B cell (primary cell): ENCODE results near the gene ZC3H18. TPM values are rescaled to one million over a fixed set of nuclear protein-coding genes. Genes with fewer than 3 reads are reported as not detected.

Experiments
- ATAC-seq: fragments of 200-7000 bp; cut with Tn5 transposase; one replicate; pipeline ENCODE4 v1.10.0; 2021; ENCODE audit warnings: low read depth, mild to moderate bottlenecking, moderate number of reproducible peaks, moderate library complexity
- CTCF ChIA-PET: fragments of 350-600 bp; sonication (Branson Sonifier 250); formaldehyde crosslinking; loops from one replicate; lab custom pipeline; 2021; ENCODE audit warnings: antibody characterized with exemption, inconsistent platforms; lab: Charles Lee
- POLR2A ChIA-PET: fragments of 350-600 bp; sonication (Branson Sonifier 250); formaldehyde crosslinking; loops from one replicate; lab custom pipeline; 2021; ENCODE audit warnings: antibody characterized with exemption; lab: Charles Lee
- DNase-seq: peaks from one replicate; pipeline ENCODE4 v3.0.0; 2013
- H2AFZ ChIP-seq: 2 replicates; pipeline ENCODE4 v1.6.1; 2012; ENCODE audit warnings: mild to moderate bottlenecking, low read depth, low read length; ENCODE audit not compliant: insufficient read depth, poor library complexity, severe bottlenecking
- H3K27ac ChIP-seq, 2 donors: 1 replicate in 1 of 2; 2 replicates in 1 of 2; pipeline ENCODE4 v1.5.1; 2012 to 2013; ENCODE audit warnings: low read length in 2 of 2, mild to moderate bottlenecking in 2 of 2, moderate library complexity in 1 of 2
- H3K27me3 ChIP-seq, 4 experiments: fragments of 200-600 bp in 1 of 4; sonication (generic) in 1 of 4; replicated peaks in 1 of 4; 1 replicate in 2 of 4; 2 replicates in 2 of 4; pipeline versions ENCODE4 v1.6.1 to v1.7.0; 2013 to 2016; ENCODE audit warnings: low read length in 3 of 4, mild to moderate bottlenecking in 2 of 4, mixed read lengths in 1 of 4, moderate library complexity in 1 of 4; ENCODE audit not compliant: insufficient read depth in 4 of 4, control insufficient read depth in 3 of 4; ENCODE audit errors: control extremely low read depth in 1 of 4
- H3K36me3 ChIP-seq, 2 experiments: replicated peaks in 1 of 2; 1 replicate in 1 of 2; 2 replicates in 1 of 2; pipeline versions ENCODE4 v1.6.1 to v1.7.1; 2013; ENCODE audit warnings: low read length in 1 of 2; ENCODE audit not compliant: insufficient read depth in 2 of 2, control insufficient read depth in 1 of 2; ENCODE audit errors: control extremely low read depth in 1 of 2, extremely low read depth in 1 of 2
- H3K4me1 ChIP-seq, 2 donors: fragments of 200-600 bp in 1 of 2; sonication (generic) in 1 of 2; 1 replicate in 1 of 2; 2 replicates in 1 of 2; pipeline versions ENCODE4 v1.5.1 to v1.6.1; 2013 to 2017; ENCODE audit warnings: low read length in 2 of 2; ENCODE audit not compliant: control insufficient read depth in 2 of 2, insufficient read depth in 2 of 2
- H3K4me2 ChIP-seq: replicated peaks from 2 replicates; pipeline ENCODE3; 2012; ENCODE audit warnings: mild to moderate bottlenecking, low read depth, low read length; ENCODE audit not compliant: poor library complexity, severe bottlenecking
- H3K4me3 ChIP-seq, 5 experiments: fragments of 200-600 bp in 1 of 5; sonication (generic) in 1 of 5; 1 replicate in 3 of 5; 2 replicates in 2 of 5; pipeline versions ENCODE4 v1.5.1 to v1.7.0; 2011 to 2016; ENCODE audit warnings: low read length in 4 of 5, mild to moderate bottlenecking in 4 of 5, low read depth in 2 of 5, control low read depth in 1 of 5, moderate library complexity in 1 of 5; ENCODE audit not compliant: insufficient read depth in 1 of 5; ENCODE audit errors: control extremely low read depth in 1 of 5, extremely low read depth in 1 of 5
- H3K79me2 ChIP-seq: fragments of 200-600 bp; sonication (generic); one replicate; pipeline ENCODE4 v1.6.0; 2016; ENCODE audit warnings: low read length; ENCODE audit not compliant: control insufficient read depth, insufficient read depth
- H3K9ac ChIP-seq: fragments of 200-600 bp; sonication (generic); 2 replicates; pipeline ENCODE4 v1.6.1; 2017; ENCODE audit warnings: mild to moderate bottlenecking, low read length, moderate library complexity
- H3K9me3 ChIP-seq, 3 donors: one replicate each; pipeline versions ENCODE4 v1.6.1 to v1.7.1; 2013; ENCODE audit warnings: low read length in 2 of 3; ENCODE audit not compliant: control insufficient read depth in 2 of 3, insufficient read depth in 1 of 3; ENCODE audit errors: control extremely low read depth in 1 of 3
- H4K20me1 ChIP-seq: 2 replicates; pipeline ENCODE4 v1.6.0; 2012; ENCODE audit warnings: mild to moderate bottlenecking, low read length; ENCODE audit not compliant: insufficient read depth, control insufficient read depth, poor library complexity, severe bottlenecking
- H3K27ac Mint-ChIP-seq: one replicate; pipeline ENCODE4 v1.8.0; 2021; ENCODE audit warnings: mixed read lengths
- H3K27me3 Mint-ChIP-seq: one replicate; pipeline ENCODE4 v1.8.0; 2021; ENCODE audit warnings: mixed read lengths
- H3K4me1 Mint-ChIP-seq: one replicate; pipeline ENCODE4 v1.8.0; 2021; ENCODE audit warnings: mixed read lengths
- H3K4me3 Mint-ChIP-seq: one replicate; pipeline ENCODE4 v1.8.0; 2021; ENCODE audit warnings: mixed read lengths
- H3K9me3 Mint-ChIP-seq: one replicate; pipeline ENCODE4 v1.8.0; 2022; ENCODE audit warnings: mixed read lengths; ENCODE audit not compliant: insufficient read depth
- CTCF ChIP-seq: fragments of 200-600 bp; IDR thresholded peaks from one replicate; pipeline ENCODE4 v1.8.0; 2022; ENCODE audit warnings: antibody characterized with exemption, mild to moderate bottlenecking
- EZH2 ChIP-seq: IDR thresholded peaks from 2 replicates; pipeline ENCODE4 v1.6.1; 2012; ENCODE audit warnings: borderline replicate concordance, low read depth, mild to moderate bottlenecking, moderate library complexity, low read length; ENCODE audit not compliant: insufficient read depth, poor library complexity, severe bottlenecking
- WGBS: methylation state at CpG from one replicate; pipeline ENCODE4 v1.1.5; 2013; ENCODE audit warnings: missing lambda C conversion rate; ENCODE audit not compliant: insufficient coverage; 5-methylcytosine and 5-hydroxymethylcytosine counted together
- intact Hi-C: fragments of 100-400 bp; cut with micrococcal nuclease; formaldehyde crosslinking; loops from one replicate; pipeline ENCODE4 v1.10.0; 2022
- polyA plus RNA-seq: library from polyadenylated mRNA; depleted of rRNA; stranded (reverse); fragments of >200 nt; gene quantifications from 2 replicates; pipeline ENCODE4 v1.2.3, GENCODE V29; 2012
- total RNA-seq, 2 donors: library from RNA; stranded (reverse); fragments of 120-200 nt in 1 of 2; gene quantifications; 1 replicate in 1 of 2; 2 replicates in 1 of 2; pipeline versions ENCODE4 v1.2.3 to v1.2.4, GENCODE V29; 2013 to 2022

ZC3H18 gene
- total and polyA plus RNA-seq, 2 donors (not counting 1 experiment from before 2014, with no cell fraction given), result 40.4 to 74.2 TPM

GRCh38 chr16:88529596-88529995, 40.6 kb upstream of the ZC3H18 start:
- CTCF ChIA-PET, result interaction anchor here (1.4 kb wide), 1 partner anchor 89 kb away, joined by 3 read pairs; no protein-coding TSS in a partner anchor
- ATAC-seq (no peak), DNase-seq (no peak)
- TF ChIP-seq CTCF (no peak), EZH2 (no peak)
- Histone ChIP-seq H3K27me3 (no peaks in the 10 kb centered on the region), H3K4me3 (no peak overlapping the region), H3K27ac (no peak overlapping the region), H2AFZ (no peak overlapping the region), H3K4me2 (no peak overlapping the region), H3K36me3 (no peaks in the 10 kb centered on the region), H3K9ac (no peak overlapping the region), H4K20me1 (peaks cover 7% of the 10 kb centered on the region), H3K9me3 (no peaks in the 10 kb centered on the region), H3K79me2 (no peaks in the 10 kb centered on the region), H3K4me1 (peaks cover 0 to 6% of the 10 kb centered on the region in 2 donors)
- intact Hi-C loops, result no loop called here
- no peak overlapping the region for H3K27ac Mint-ChIP-seq
- no peak overlapping the region for H3K4me3 Mint-ChIP-seq
- H3K4me1 Mint-ChIP-seq, result peaks cover 5% of the 10 kb centered on the region
- no peaks in the 10 kb centered on the region for H3K9me3 Mint-ChIP-seq
- no peaks in the 10 kb centered on the region for H3K27me3 Mint-ChIP-seq
- 100% methylated on average over 9 of the region's 9 CpGs for WGBS
- POLR2A ChIA-PET, result no interaction called here

- H3K27me3 ChIP-seq, result no peaks in the 10 kb centered on the region
- peaks cover 5% of the 10 kb centered on the region for H3K79me2 ChIP-seq
- peaks cover 13% of the 10 kb centered on the region for H4K20me1 ChIP-seq
- peak overlapping the region; percentile 20 for H3K27ac Mint-ChIP-seq
- ChIA-PET POLR2A (no interaction called here), CTCF (interaction anchor here (1.4 kb wide), 1 partner anchor 89 kb away, joined by 3 read pairs; no protein-coding TSS in a partner anchor)
- no peak overlapping the region for H3K9ac ChIP-seq
- H3K27ac ChIP-seq, result no peak overlapping the region
- intact Hi-C loops, result no loop called here
- ATAC-seq (no peak), DNase-seq (no peak)
- H2AFZ ChIP-seq, result no peak overlapping the region
- H3K27me3 Mint-ChIP-seq, result no peaks in the 10 kb centered on the region
- H3K9me3 ChIP-seq, result no peaks in the 10 kb centered on the region
- TF ChIP-seq EZH2 (no peak), CTCF (no peak)
- peaks cover 6% of the 10 kb centered on the region for H3K4me1 Mint-ChIP-seq
- H3K4me3 Mint-ChIP-seq, result no peak overlapping the region
- 93% methylated on average over 26 of the region's 27 CpGs for WGBS
- no peak overlapping the region for H3K4me3 ChIP-seq
- peaks cover 5 to 11% of the 10 kb centered on the region in 2 donors for H3K4me1 ChIP-seq
- H3K36me3 ChIP-seq, result peaks cover 0 to 2% of the 10 kb centered on the region in 2 experiments
- no peak overlapping the region for H3K4me2 ChIP-seq
- H3K9me3 Mint-ChIP-seq, result no peaks in the 10 kb centered on the region
Measured at GRCh38 chr16:88530051-88530857, 39.9 kb upstream of the ZC3H18 start.
